H9 (cell line): ENCODE measurements around the gene NR3C2. TPM values are rescaled to one million over a fixed set of nuclear protein-coding genes. Genes with fewer than 3 reads are reported as not detected.

ENCODE experiments used
- DNase-seq: peaks from one replicate; pipeline ENCODE4 v3.0.0-alpha.2; 2017
- H2AFZ ChIP-seq: one replicate; pipeline ENCODE4 v1.6.1; 2013; ENCODE audit warnings: mild to moderate bottlenecking, low read length, control low read depth, moderate library complexity
- H2AK5ac ChIP-seq: 2 replicates; pipeline ENCODE4 v1.6.1; 2013; ENCODE audit warnings: low read length, control low read depth, mixed read lengths; ENCODE audit not compliant: insufficient read length
- H2BK120ac ChIP-seq: one replicate; pipeline ENCODE4 v1.6.1; 2013; ENCODE audit warnings: low read depth, mild to moderate bottlenecking, low read length, control low read depth, inconsistent platforms; ENCODE audit not compliant: poor library complexity, severe bottlenecking
- H2BK12ac ChIP-seq: 2 replicates; pipeline ENCODE4 v1.6.1; 2013; ENCODE audit warnings: low read length, control low read depth, mixed read lengths, low read depth; ENCODE audit not compliant: insufficient read length
- H2BK15ac ChIP-seq: 2 replicates; pipeline ENCODE4 v1.6.1; 2013; ENCODE audit warnings: low read depth, low read length, control low read depth
- H2BK20ac ChIP-seq: one replicate; pipeline ENCODE4 v1.6.1; 2013; ENCODE audit warnings: low read depth, mild to moderate bottlenecking, low read length, control low read depth, inconsistent platforms; ENCODE audit not compliant: poor library complexity, severe bottlenecking
- H2BK5ac ChIP-seq: 2 replicates; pipeline ENCODE4 v1.6.1; 2013; ENCODE audit warnings: low read length, control low read depth, mixed read lengths; ENCODE audit not compliant: insufficient read length
- H3K14ac ChIP-seq: 2 replicates; pipeline ENCODE4 v1.6.1; 2013; ENCODE audit warnings: low read length, control low read depth; ENCODE audit not compliant: insufficient read depth
- H3K18ac ChIP-seq: 2 replicates; pipeline ENCODE4 v1.6.1; 2013; ENCODE audit warnings: low read depth, mild to moderate bottlenecking, mixed read lengths, low read length, control low read depth; ENCODE audit not compliant: insufficient read length
- H3K23ac ChIP-seq: 2 replicates; pipeline ENCODE4 v1.6.1; 2013; ENCODE audit warnings: low read length, control low read depth, mixed read lengths, low read depth; ENCODE audit not compliant: insufficient read length
- H3K23me2 ChIP-seq: 2 replicates; pipeline ENCODE4 v1.6.1; 2013; ENCODE audit warnings: low read depth, mild to moderate bottlenecking, mixed read lengths, low read length, control low read depth; ENCODE audit not compliant: insufficient read length, poor library complexity, severe bottlenecking
- H3K27ac ChIP-seq: 2 replicates; pipeline ENCODE4 v1.5.1; 2013; ENCODE audit warnings: low read length, control low read depth, mixed read lengths, low read depth; ENCODE audit not compliant: insufficient read length
- H3K27me3 ChIP-seq: 2 replicates; pipeline ENCODE4 v1.6.1; 2013; ENCODE audit warnings: low read length, control low read depth, inconsistent platforms; ENCODE audit not compliant: insufficient read depth
- H3K4ac ChIP-seq: 2 replicates; pipeline ENCODE4 v1.6.1; 2013; ENCODE audit warnings: low read depth, mild to moderate bottlenecking, control low read depth, inconsistent platforms, low read length, moderate library complexity
- H3K4me1 ChIP-seq: 2 replicates; pipeline ENCODE4 v1.6.1; 2013; ENCODE audit warnings: low read length, control low read depth, inconsistent platforms; ENCODE audit not compliant: insufficient read depth
- H3K4me2 ChIP-seq: 2 replicates; pipeline ENCODE4 v1.6.1; 2013; ENCODE audit warnings: low read length, control low read depth, mixed read lengths; ENCODE audit not compliant: insufficient read length, insufficient read depth
- H3K56ac ChIP-seq: 2 replicates; pipeline ENCODE4 v1.6.1; 2013; ENCODE audit warnings: low read depth, mild to moderate bottlenecking, mixed read lengths, low read length, control low read depth; ENCODE audit not compliant: insufficient read length
- H3K79me1 ChIP-seq: 2 replicates; pipeline ENCODE4 v1.6.1; 2013; ENCODE audit warnings: low read depth, mild to moderate bottlenecking, moderate library complexity, low read length, control low read depth, inconsistent platforms; ENCODE audit not compliant: insufficient read depth, poor library complexity, severe bottlenecking
- H3K79me2 ChIP-seq: 2 replicates; pipeline ENCODE4 v1.6.1; 2013; ENCODE audit warnings: low read length, control low read depth, inconsistent platforms; ENCODE audit not compliant: insufficient read depth
- H3K9ac ChIP-seq: 2 replicates; pipeline ENCODE4 v1.6.1; 2013; ENCODE audit warnings: low read length, control low read depth, mixed read lengths; ENCODE audit not compliant: insufficient read length; ENCODE audit errors: extremely low read depth
- H3K9me3 ChIP-seq: one replicate; pipeline ENCODE4 v1.6.1; 2013; ENCODE audit warnings: low read depth, low read length, inconsistent platforms; ENCODE audit not compliant: control insufficient read depth
- H3T11ph ChIP-seq: one replicate; pipeline ENCODE4 v1.6.1; 2013; ENCODE audit warnings: mild to moderate bottlenecking, low read length, control low read depth, inconsistent platforms
- H4K20me1 ChIP-seq: one replicate; pipeline ENCODE4 v1.6.1; 2013; ENCODE audit not compliant: control insufficient read depth, insufficient read length, insufficient read depth
- H4K5ac ChIP-seq: 2 replicates; pipeline ENCODE4 v1.6.1; 2013; ENCODE audit warnings: low read depth, mild to moderate bottlenecking, mixed read lengths, low read length, control low read depth; ENCODE audit not compliant: insufficient read length
- H4K8ac ChIP-seq: replicated peaks from 2 replicates; pipeline ENCODE4 v1.6.1; 2013; ENCODE audit warnings: low read length, control low read depth, mixed read lengths, low read depth; ENCODE audit not compliant: insufficient read length
- H4K91ac ChIP-seq: 2 replicates; pipeline ENCODE4 v1.6.1; 2013; ENCODE audit warnings: low read depth, mild to moderate bottlenecking, moderate library complexity, mixed read lengths, low read length, control low read depth; ENCODE audit not compliant: insufficient read length
- H3K27ac Mint-ChIP-seq, 3 experiments: 2 replicates in 2 of 3; 3 replicates in 1 of 3; pipeline ENCODE4 v1.8.0; 2020 to 2021; ENCODE audit warnings: mixed read lengths in 3 of 3, mild to moderate bottlenecking in 1 of 3, moderate library complexity in 1 of 3
- H3K27me3 Mint-ChIP-seq: 2 replicates; pipeline ENCODE4 v1.8.0; 2021; ENCODE audit warnings: low read depth, mild to moderate bottlenecking, moderate library complexity, mixed read lengths
- H3K36me3 Mint-ChIP-seq, 3 experiments: 2 replicates in 2 of 3; 3 replicates in 1 of 3; pipeline ENCODE4 v1.8.0; 2020 to 2021; ENCODE audit warnings: low read depth in 3 of 3, mixed read lengths in 3 of 3; ENCODE audit not compliant: insufficient read depth in 1 of 3
- H3K4me1 Mint-ChIP-seq, 2 experiments: 2 replicates each; pipeline ENCODE4 v1.8.0; 2020; ENCODE audit warnings: mixed read lengths in 2 of 2
- H3K4me3 Mint-ChIP-seq, 2 experiments: 2 replicates in 1 of 2; 3 replicates in 1 of 2; pipeline ENCODE4 v1.8.0; 2020 to 2021; ENCODE audit warnings: mild to moderate bottlenecking in 2 of 2, mixed read lengths in 2 of 2, moderate library complexity in 1 of 2
- H3K9me3 Mint-ChIP-seq, 2 experiments: 2 replicates in 1 of 2; 3 replicates in 1 of 2; pipeline ENCODE4 v1.8.0; 2020; ENCODE audit warnings: mild to moderate bottlenecking in 2 of 2, mixed read lengths in 2 of 2, moderate library complexity in 1 of 2
- CTCF ChIP-seq: fragments of 200-600 bp; sonication (generic); conservative IDR thresholded peaks from 3 replicates; pipeline ENCODE4 v1.8.0; 2021; ENCODE audit warnings: antibody characterized with exemption, mild to moderate bottlenecking
- WGBS: extraction: QIAGEN DNeasy Blood & Tissue Kit; methylation state at CpG from one replicate; pipeline ENCODE4 v1.1.7; 2013; ENCODE audit warnings: missing lambda C conversion rate, low lambda C conversion rate, mixed read lengths; ENCODE audit not compliant: insufficient read length; ENCODE audit errors: extremely low coverage; 5-methylcytosine and 5-hydroxymethylcytosine counted together
- total RNA-seq: library from RNA; stranded (reverse); gene quantifications from 2 replicates; pipeline ENCODE4 v1.2.1, GENCODE V29; 2021

Gene NR3C2
- total RNA-seq, 1 experiment from 2014 or later, result 1.4 TPM

DNA sequence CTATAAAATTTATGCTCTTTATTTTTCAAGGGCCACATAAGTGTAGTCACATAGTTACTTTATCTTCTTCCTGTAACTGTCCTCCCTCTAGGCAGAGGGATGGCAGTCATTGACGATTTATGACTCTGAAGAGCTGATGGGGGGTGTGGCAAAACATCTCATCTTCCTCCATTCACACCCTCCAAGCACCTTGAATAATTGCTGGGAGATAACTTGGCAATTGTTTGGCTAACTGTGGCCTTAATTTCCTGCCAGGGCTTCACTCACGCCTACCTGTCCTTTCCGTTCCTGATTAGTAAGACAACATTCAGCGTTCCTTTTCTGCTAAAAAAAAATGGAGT lies 381.1 kb downstream of the NR3C2 start:
- WGBS, result no CpG with 5 or more reads among the region's 4 CpGs
- H2BK120ac ChIP-seq, result no peak overlapping the region
- no peaks in the 10 kb centered on the region for H3K79me2 ChIP-seq
- no peak overlapping the region for H2BK20ac ChIP-seq
- H2BK12ac ChIP-seq, result no peak overlapping the region
- H3K18ac ChIP-seq, result no peak overlapping the region
- H3K9me3 Mint-ChIP-seq, result no peaks in the 10 kb centered on the region
- H3K36me3 Mint-ChIP-seq, result no peaks in the 10 kb centered on the region
- peaks cover 5% of the 10 kb centered on the region; the same call in 1 of the 2 replicates for H3K4me1 ChIP-seq
- H2BK5ac ChIP-seq, result no peak overlapping the region
- H3K4me2 ChIP-seq, result no peak overlapping the region
- H3K4ac ChIP-seq, result no peak overlapping the region
- H4K8ac ChIP-seq, result no peak overlapping the region
- DNase-seq, result no peak
- no peaks in the 10 kb centered on the region for H3K9me3 ChIP-seq
- no peak overlapping the region for H3K56ac ChIP-seq
- no peaks in the 10 kb centered on the region for H3K23me2 ChIP-seq
- no peak overlapping the region for H2AFZ ChIP-seq
- H3K27me3 Mint-ChIP-seq, result no peaks in the 10 kb centered on the region
- H3K27me3 ChIP-seq, result no peaks in the 10 kb centered on the region
- H2AK5ac ChIP-seq, result no peak overlapping the region
- H3K9ac ChIP-seq, result no peak overlapping the region
- H4K20me1 ChIP-seq, result no peaks in the 10 kb centered on the region
- peaks cover 27 to 34% of the 10 kb centered on the region in 2 experiments for H3K4me1 Mint-ChIP-seq
- no peak overlapping the region for H3K14ac ChIP-seq
- H3K4me3 Mint-ChIP-seq, result no peak overlapping the region
- no peak overlapping the region for H2BK15ac ChIP-seq
- H4K5ac ChIP-seq, result no peak overlapping the region
- H3T11ph ChIP-seq, result no peak overlapping the region
- TF ChIP-seq CTCF, result no peak
- no peak overlapping the region for H3K27ac ChIP-seq
- no peak overlapping the region for H3K23ac ChIP-seq
- no peak overlapping the region for H3K27ac Mint-ChIP-seq
- no peaks in the 10 kb centered on the region for H3K79me1 ChIP-seq
- H4K91ac ChIP-seq, result no peak overlapping the region
